Right cardiac atrium (tissue), 5 donors: Measurements from ENCODE around the gene BRSK1. TPM values are rescaled to one million over a fixed set of nuclear protein-coding genes. Genes with fewer than 3 reads are reported as not detected.

Experiments used
- ATAC-seq, 2 donors: fragments of 200-7000 bp; cut with Tn5 transposase; one replicate each; pipeline versions ENCODE4 v1.8.0 to v1.9.1; 2020; ENCODE audit warnings: moderate library complexity in 2 of 2, mild to moderate bottlenecking in 1 of 2
- DNase-seq, 3 donors: peaks; one replicate each; pipeline ENCODE4 v3.0.0-alpha.2; 2020
- H3K27ac ChIP-seq: one replicate; pipeline ENCODE4 v1.5.1; 2013; ENCODE audit warnings: mild to moderate bottlenecking, low read length, control low read depth, moderate library complexity
- H3K27me3 ChIP-seq: one replicate; pipeline ENCODE4 v1.6.1; 2013; ENCODE audit not compliant: control insufficient read depth, insufficient read depth
- H3K4me1 ChIP-seq: one replicate; pipeline ENCODE4 v1.6.1; 2013; ENCODE audit warnings: low read length; ENCODE audit not compliant: control insufficient read depth, insufficient read depth
- H3K4me3 ChIP-seq: one replicate; pipeline ENCODE4 v1.5.1; 2013; ENCODE audit warnings: low read length, control low read depth
- H3K9me3 ChIP-seq: one replicate; pipeline ENCODE4 v1.6.1; 2013; ENCODE audit warnings: low read length; ENCODE audit not compliant: control insufficient read depth
- WGBS: extraction: QIAGEN DNeasy Blood & Tissue Kit; methylation state at CpG from one replicate; pipeline ENCODE4 v1.1.7; 2013; 5-methylcytosine and 5-hydroxymethylcytosine counted together
- intact Hi-C, 4 donors: fragments of 100-400 bp; cut with DNase I; formaldehyde crosslinking; loops; one replicate each; pipeline versions ENCODE4 v1.11.0 to v1.14.0; 2022 to 2023
- polyA plus RNA-seq: library from polyadenylated mRNA; stranded (reverse); fragments of 200-250 nt; gene quantifications from one replicate; pipeline ENCODE4 v1.2.3, GENCODE V29; 2013
- total RNA-seq, 4 donors: library from RNA; stranded (reverse); fragmentation: NEBNext Ultra II Directional; extraction: Animal tissue kit (Norgen Biotek cat#: 25700); gene quantifications; one replicate each; pipeline ENCODE4 v1.2.1, GENCODE V29; 2021
- donor health status: healthy with polysubstance abuse.
- donor health status: DM: no; HTN: yes; CAD: no.
- donor health status: DM: no; HTN: no; CAD: no.
- donor health status: DM: no; HTN: yes; CAD: no; lungs with severe emphysema.
- donor health status: DM: yes; HTN: yes; CAD: no.

BRSK1 gene
- total and polyA plus RNA-seq, 5 donors = 11.9 to 20.5 (median 18.6) TPM

DNA sequence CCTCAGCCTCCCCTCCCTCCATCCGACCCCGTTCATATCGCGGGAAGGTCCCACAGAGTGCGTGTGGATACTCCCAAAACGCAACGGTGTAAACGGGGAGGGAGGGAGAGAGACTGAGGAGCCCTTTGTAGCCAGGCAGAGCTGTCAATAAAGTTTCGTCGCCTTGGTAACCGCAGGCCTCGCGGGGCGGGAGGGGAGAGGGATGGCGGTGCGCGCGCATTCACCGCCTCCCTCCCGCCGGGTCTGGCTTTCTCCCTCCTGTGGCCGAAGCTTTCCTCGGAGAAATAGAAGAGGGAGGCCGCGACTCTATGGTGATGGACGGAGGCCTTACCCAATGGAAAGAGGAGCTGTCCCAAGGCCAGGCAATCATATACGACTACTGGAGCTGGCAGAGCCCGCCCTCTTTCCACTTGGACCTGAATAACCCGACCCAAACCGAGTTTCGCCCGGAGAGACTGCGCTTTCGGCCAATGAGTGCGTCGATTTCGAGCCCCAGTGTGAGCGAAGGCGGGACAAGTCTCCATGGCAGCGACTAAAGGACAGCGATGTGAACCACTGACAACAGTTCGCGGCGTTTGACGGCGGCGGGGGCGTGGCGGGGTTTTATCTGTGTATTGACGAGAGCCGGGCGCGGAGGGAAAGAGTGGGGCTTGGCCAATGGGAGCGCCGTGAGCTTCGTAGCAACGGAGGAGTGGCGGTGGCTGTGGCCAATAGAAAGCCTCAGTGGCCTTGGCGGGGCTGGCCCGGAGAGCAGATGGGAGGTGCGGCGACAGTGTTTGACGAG is 55.5 kb downstream of the BRSK1 start, which contains the start of gene KMT5C:
TSS of gene KMT5C (plus strand) at position 772 of the 784 bp plus-strand sequence. CDS start 2,061 bp downstream, outside the sequence.
- peak; percentile 96 for ATAC-seq
- no peaks in the 10 kb centered on the region for H3K9me3 ChIP-seq
- H3K4me3 ChIP-seq = peak within 1 kb of the TSS; percentile 93
- DNase-seq = peak; percentile 100
- intact Hi-C loops = no loop called here
- no peaks in the 10 kb centered on the region for H3K27me3 ChIP-seq
- H3K4me1 ChIP-seq = peaks cover 5% of the 10 kb centered on the region
- under 1% methylated on average over 63 of the region's 63 CpGs for WGBS
- H3K27ac ChIP-seq = peak within 1 kb of the TSS; percentile 85

DNA sequence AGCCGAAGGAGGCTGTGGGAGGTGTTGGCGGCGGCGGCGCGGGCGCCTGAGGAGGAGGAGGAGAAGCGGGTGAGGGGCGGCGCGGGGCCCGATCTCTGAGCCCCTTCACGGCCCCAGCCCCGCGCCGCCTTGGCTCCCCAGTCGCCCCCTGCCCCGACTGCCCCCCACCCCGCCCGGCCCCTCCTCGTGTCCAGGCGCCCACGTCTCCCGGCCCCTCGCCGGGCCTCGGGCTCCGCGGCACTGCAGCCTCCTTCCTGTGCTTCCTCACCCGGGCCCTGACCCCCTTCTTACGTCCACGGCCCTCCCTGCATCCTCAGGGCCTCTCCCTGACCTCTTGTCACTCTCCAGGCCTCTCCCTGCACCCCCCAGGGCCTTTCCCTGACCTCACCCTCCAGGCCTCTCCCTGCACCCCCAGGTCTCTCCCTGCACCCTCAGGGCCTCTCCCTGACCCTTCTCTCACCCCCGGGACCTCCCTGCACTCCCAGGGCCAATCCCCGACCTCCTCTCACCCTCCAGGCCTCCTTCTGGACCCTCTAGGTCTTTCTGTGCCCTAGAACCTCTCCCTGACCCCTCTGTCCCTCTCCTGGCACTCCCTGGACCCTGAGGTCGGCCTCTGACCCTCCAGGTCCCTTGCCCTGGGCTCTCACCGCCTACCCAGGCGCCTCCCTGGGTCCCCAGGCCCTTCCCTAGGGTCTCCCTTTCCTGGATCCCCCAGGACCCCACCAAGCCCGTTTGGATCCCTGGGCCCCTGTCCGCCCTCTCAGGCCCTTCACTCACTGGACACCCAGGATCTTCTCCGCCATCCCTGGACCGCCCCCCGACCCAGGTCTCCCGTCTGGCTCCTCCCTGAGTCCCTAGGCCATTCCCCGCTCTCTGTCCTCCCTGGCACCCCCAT is 56.3 kb downstream of the BRSK1 start:
- ATAC-seq (no peak), DNase-seq (peak in 2 of 3 donors; percentile 65 to 73)
- Histone ChIP-seq H3K27ac (peak overlapping the region; percentile 54), H3K9me3 (no peaks in the 10 kb centered on the region), H3K4me3 (peak overlapping the region; percentile 93), H3K27me3 (no peaks in the 10 kb centered on the region), H3K4me1 (peaks cover 5% of the 10 kb centered on the region)
- intact Hi-C loops = loop anchor here in 1 of 4 donors (5.0 kb wide), 1 partner anchor 42 kb away; the partner anchor contains the start of gene TMEM238
- WGBS = 3% methylated on average over 43 of the region's 44 CpGs

DNA sequence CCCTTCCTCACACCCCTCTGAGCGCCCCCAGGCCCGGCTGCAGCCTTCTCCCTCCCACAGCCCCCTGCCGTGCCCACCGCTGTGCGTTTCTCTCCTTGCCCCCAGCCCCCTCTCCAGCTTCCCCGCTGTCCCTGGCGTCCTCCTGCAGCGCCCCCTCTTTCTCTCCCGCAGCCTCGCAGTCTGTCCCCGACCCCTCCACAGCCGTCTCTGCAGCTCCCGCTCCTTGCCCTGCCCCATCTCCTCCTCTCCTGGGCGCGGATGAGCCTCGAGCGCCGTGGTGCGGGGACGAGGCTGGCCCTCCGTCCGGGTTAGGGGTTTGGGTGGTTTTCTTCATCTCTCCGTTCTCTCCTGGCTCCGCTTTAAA is 57.0 kb downstream of the BRSK1 start:
- WGBS = 3% methylated on average over 24 of the region's 24 CpGs
- no peak overlapping the region for H3K27ac ChIP-seq

DNA sequence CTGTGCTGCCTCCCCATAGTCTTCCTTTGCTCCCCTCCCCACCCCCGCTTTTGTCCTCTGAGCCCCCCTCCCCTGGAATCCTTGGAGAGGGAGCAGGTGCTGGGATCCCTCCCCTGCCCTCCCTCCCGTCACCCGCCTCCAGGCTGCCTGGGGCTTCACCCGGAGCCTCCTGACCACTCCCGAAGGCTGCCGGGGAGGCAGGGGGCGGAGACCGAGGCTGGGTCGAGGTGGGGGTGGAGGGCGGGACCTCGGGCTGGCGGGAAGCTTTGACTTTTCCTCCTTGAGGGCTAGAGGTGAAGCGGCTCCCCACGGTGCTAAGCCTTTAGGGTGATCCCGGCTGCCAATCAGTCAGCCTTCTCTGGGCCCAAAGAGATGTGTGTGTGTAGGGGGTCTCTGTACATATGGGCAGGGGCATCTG is 57.4 kb downstream of the BRSK1 start:
- no peak overlapping the region for H3K27ac ChIP-seq

More for the DNA sequence above, 57.0 kb downstream of the BRSK1 start:
- DNase-seq = peak in 1 of 3 donors; percentile 64
- Histone ChIP-seq H3K4me3 (peak overlapping the region; percentile 93), H3K27me3 (no peaks in the 10 kb centered on the region), H3K4me1 (peaks cover 5% of the 10 kb centered on the region), H3K9me3 (no peaks in the 10 kb centered on the region)
- ATAC-seq = no peak
- intact Hi-C loops = loop anchor here in 1 of 4 donors (5.0 kb wide), 1 partner anchor 42 kb away; the partner anchor contains the start of gene TMEM238

DNA sequence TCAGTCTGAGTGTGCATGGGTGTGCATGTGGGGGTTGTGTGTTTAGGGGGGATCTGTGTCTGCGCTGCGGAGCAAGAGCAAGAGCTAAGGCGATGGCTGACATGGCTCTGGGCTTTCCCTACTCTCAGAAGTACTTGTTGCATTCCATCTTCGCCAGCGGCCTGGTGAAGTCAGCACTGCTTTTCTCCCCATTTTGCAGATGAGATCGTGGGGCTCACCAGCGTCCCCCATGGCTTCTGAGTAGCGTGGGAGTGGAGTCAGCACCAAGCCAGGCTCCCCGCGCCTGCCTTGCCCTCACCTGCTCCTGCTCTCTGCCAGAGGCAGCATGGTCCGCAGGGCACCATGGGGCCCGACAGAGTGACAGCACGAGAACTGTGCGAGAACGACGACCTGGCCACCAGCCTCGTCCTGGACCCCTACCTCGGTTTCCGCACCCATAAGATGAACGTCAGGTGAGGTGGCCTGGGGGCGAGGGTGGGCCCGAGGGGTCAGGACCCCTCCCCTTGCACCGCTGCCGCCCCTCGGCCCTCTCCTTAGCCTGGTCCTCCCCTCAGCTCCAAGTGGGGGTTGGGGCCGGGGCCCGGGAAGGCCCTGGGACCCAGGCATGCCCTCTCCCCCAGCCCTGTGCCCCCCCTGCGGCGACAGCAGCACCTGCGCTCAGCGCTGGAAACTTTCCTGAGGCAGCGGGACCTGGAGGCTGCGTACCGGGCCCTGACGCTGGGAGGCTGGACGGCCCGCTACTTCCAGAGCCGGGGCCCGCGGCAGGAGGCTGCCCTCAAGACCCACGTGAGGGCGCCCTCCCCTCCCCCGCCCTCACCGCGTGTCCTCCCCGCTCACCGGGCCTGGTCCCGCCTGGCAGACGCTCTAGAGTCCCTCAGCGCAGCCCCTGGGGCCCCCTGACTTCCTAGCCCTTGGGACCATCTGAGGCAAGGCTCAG is 58.1 kb downstream of the BRSK1 start:
- H3K27me3 ChIP-seq = no peaks in the 10 kb centered on the region
- peaks cover 5% of the 10 kb centered on the region for H3K4me1 ChIP-seq
- ATAC-seq (no peak), DNase-seq (peak in 1 of 3 donors; percentile 57)
- WGBS = 88% methylated on average over 50 of the region's 50 CpGs
- intact Hi-C loops = loop anchor here in 1 of 4 donors (5.0 kb wide), 1 partner anchor 40 kb away; the partner anchor contains the start of gene TMEM238
- no peaks in the 10 kb centered on the region for H3K9me3 ChIP-seq
- no peak overlapping the region for H3K4me3 ChIP-seq
- H3K27ac ChIP-seq = no peak overlapping the region

More for the DNA sequence above, 57.4 kb downstream of the BRSK1 start:
- WGBS = 2% methylated on average over 15 of the region's 15 CpGs
- peak; percentile 77 to 89 (median 87) for DNase-seq
- Histone ChIP-seq H3K9me3 (no peaks in the 10 kb centered on the region), H3K27me3 (no peaks in the 10 kb centered on the region), H3K4me1 (peaks cover 5% of the 10 kb centered on the region), H3K4me3 (peak overlapping the region; percentile 93)
- intact Hi-C loops = loop anchor here in 1 of 4 donors (5.0 kb wide), 1 partner anchor 41 kb away; the partner anchor contains the start of gene TMEM238
- ATAC-seq = no peak

DNA sequence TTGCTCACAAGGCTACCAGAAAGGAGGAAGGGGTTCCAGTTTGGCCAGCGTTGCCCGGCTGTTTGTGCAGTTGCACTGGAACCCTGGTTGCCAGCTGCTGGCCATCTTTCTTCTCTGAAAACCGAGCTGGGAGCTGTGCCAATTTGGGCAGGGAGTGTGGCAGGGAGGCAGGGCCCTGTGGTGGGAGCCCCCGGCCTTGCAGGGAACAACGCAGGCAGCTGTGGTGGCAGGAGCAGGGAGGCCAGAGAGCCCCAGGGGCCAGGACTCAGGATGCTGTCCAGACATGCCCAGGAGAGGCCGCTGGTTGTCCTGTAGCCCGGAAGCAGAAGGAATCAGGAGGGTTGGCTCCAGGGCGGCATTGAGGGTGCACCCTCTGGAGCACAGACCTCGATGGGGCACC is 60.6 kb downstream of the BRSK1 start:
- 81% methylated on average over 9 of the region's 9 CpGs for WGBS
- H3K4me1 ChIP-seq = peaks cover 5% of the 10 kb centered on the region
- H3K27me3 ChIP-seq = no peaks in the 10 kb centered on the region
- intact Hi-C loops = loop anchor here in 1 of 4 donors (5.0 kb wide), 1 partner anchor 38 kb away; the partner anchor contains the start of gene TMEM238
- no peak for DNase-seq
- ATAC-seq = no peak
- no peaks in the 10 kb centered on the region for H3K9me3 ChIP-seq
- H3K4me3 ChIP-seq = no peak overlapping the region
- no peak overlapping the region for H3K27ac ChIP-seq

DNA sequence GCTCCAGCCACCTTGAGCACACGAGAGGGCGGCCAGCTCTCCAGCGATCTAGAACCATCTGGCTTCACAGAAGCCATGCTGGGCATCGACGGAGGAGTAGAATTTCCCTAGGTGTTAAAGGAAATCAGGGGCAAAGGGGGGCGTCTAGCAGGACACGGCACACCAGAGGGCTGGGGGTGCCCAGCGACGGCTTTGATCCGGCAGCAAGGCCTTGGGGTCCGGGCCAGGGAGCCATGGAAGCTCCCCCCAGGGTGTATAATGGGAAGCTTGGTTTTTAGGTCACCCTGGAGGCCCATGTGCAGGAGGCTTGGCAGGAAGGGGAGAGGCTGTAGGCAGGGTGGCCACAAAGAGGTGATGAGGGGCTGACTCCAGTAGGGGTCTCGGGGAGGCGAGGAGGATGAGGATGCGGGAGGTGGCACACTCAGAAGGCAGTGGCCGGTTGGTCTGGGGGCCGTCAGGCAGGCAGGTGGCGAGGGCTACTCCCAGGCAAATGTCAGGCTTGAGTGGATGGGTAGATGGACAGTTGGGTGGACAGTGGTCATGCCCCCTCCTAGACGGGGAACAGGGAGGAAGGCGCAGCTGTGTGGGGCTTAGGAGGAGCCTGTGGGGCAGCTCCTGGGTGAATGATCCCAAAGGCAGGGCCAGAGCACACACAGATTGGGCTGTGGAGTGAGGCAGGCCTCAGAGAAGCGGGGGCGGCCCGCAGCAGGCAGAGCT is 61.5 kb downstream of the BRSK1 start:
- Histone ChIP-seq H3K27ac (no peak overlapping the region), H3K27me3 (no peaks in the 10 kb centered on the region), H3K4me3 (no peak overlapping the region), H3K4me1 (peaks cover 5% of the 10 kb centered on the region), H3K9me3 (no peaks in the 10 kb centered on the region)
- no peak for DNase-seq
- intact Hi-C loops = no loop called here
- ATAC-seq = no peak
- 85% methylated on average over 22 of the region's 22 CpGs for WGBS

DNA sequence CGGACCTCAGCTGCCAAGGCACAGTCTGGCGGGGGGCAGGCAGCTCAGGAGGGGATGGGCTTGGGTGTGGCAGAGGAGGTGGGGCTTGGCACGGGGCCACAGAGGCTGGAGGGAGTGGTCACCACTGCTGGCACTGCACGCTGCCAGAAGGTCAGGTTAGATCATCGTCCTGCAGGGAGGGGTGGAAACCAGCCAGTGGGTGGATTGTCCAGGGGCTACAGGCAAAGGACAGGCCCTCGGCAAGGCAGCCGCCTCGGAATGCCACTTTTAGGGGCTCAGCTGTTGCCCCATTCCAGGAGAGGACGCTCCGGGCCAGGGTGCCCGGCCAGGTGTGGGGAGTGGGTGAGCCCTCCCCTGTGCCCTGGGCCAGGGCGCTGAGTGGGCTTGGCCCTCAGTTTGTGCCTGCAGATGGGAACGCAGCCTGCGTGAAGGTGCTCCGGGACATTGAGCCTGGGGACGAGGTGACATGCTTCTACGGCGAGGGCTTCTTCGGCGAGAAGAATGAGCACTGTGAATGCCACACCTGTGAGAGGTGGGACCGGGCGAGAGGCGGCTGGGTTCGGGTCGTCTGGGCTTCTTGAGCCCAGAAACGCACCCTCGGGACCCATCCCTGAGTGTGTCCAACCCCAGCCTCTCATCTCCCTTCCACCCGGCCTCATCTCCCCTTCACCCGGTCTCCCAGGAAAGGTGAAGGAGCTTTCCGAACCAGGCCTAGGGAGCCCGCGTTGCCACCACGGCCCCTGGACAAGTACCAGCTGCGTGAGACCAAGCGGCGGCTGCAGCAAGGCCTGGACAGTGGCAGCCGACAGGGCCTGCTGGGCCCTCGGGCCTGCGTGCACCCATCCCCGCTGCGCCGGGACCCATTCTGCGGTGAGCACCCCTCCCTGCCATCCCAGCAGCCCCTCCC is 62.3 kb downstream of the BRSK1 start:
- peak; percentile 69 to 85 (median 79) for DNase-seq
- peak; percentile 3 to 40 for ATAC-seq

More for the DNA sequence above, 62.3 kb downstream of the BRSK1 start:
- intact Hi-C loops = no loop called here
- Histone ChIP-seq H3K9me3 (no peaks in the 10 kb centered on the region), H3K27me3 (no peaks in the 10 kb centered on the region), H3K4me1 (no peaks in the 10 kb centered on the region), H3K27ac (no peak overlapping the region), H3K4me3 (no peak overlapping the region)
- 83% methylated on average over 43 of the region's 43 CpGs for WGBS
